WTC11 (cell line): Measurements from ENCODE around the gene PTPRK. TPM values are rescaled to one million over a fixed set of nuclear protein-coding genes. Genes with fewer than 3 reads are reported as not detected.

ENCODE experiments used
- ATAC-seq: fragments of 200-7000 bp; cut with Tn5 transposase; 2 replicates; pipeline ENCODE4 v1.10.0; 2021; ENCODE audit warnings: mild to moderate bottlenecking, moderate library complexity
- CTCF ChIA-PET: fragments of 300-600 bp; sonication (Branson Sonifier 250); formaldehyde crosslinking; loops from one replicate; lab custom pipeline; 2021; ENCODE audit warnings: antibody characterized with exemption; lab: Charles Lee
- POLR2A ChIA-PET: fragments of 350-600 bp; sonication (Branson Sonifier 250); formaldehyde crosslinking; loops from one replicate; lab custom pipeline; 2021; ENCODE audit warnings: antibody characterized with exemption; lab: Charles Lee
- DNase-seq: peaks from one replicate; pipeline ENCODE4 v3.0.0; 2021; ENCODE audit warnings: low spot score
- H3K27ac Mint-ChIP-seq: 2 replicates; pipeline ENCODE4 v1.8.0; 2021; ENCODE audit warnings: mixed read lengths
- H3K27me3 Mint-ChIP-seq: 2 replicates; pipeline ENCODE4 v1.8.0; 2021; ENCODE audit warnings: low read depth, mild to moderate bottlenecking, moderate library complexity, mixed read lengths
- H3K36me3 Mint-ChIP-seq: 2 replicates; pipeline ENCODE4 v1.8.0; 2021; ENCODE audit warnings: mixed read lengths
- H3K4me1 Mint-ChIP-seq: 2 replicates; pipeline ENCODE4 v1.8.0; 2022; ENCODE audit warnings: mixed read lengths
- H3K4me3 Mint-ChIP-seq: 2 replicates; pipeline ENCODE4 v1.8.0; 2021; ENCODE audit warnings: mild to moderate bottlenecking, moderate library complexity, mixed read lengths
- H3K9me3 Mint-ChIP-seq: 2 replicates; pipeline ENCODE4 v1.8.0; 2021; ENCODE audit warnings: mixed read lengths
- ARID4B ChIP-seq: sonication (generic); formaldehyde crosslinking; IDR thresholded peaks from 2 replicates; pipeline ENCODE4 v1.8.0; 2023; ENCODE audit warnings: missing genetic modification reagents, mild to moderate bottlenecking, borderline replicate concordance
- ATF3 ChIP-seq: sonication (generic); formaldehyde crosslinking; conservative IDR thresholded peaks from 2 replicates; pipeline ENCODE4 v1.8.1; 2022; ENCODE audit warnings: mild to moderate bottlenecking, missing genetic modification reagents
- ETV6 ChIP-seq: sonication (generic); formaldehyde crosslinking; IDR thresholded peaks from 2 replicates; pipeline ENCODE4 v1.8.1; 2022; ENCODE audit warnings: mild to moderate bottlenecking, missing genetic modification reagents
- MXD4 ChIP-seq: fragments of 250-450 bp; sonication (Bioruptor Pico); IDR thresholded peaks from 2 replicates; pipeline ENCODE4 v1.8.0; 2021; ENCODE audit warnings: mild to moderate bottlenecking, moderate library complexity, borderline replicate concordance
- NR1H2 ChIP-seq: sonication (generic); formaldehyde crosslinking; IDR thresholded peaks from 2 replicates; pipeline ENCODE4 v1.9.0; 2021; ENCODE audit warnings: mild to moderate bottlenecking, moderate library complexity, missing genetic modification reagents
- NR2C2 ChIP-seq: sonication (generic); formaldehyde crosslinking; IDR thresholded peaks from 2 replicates; pipeline ENCODE4 v1.8.0; 2022; ENCODE audit warnings: mild to moderate bottlenecking, missing genetic modification reagents
- TP53 ChIP-seq: sonication (generic); formaldehyde crosslinking; IDR thresholded peaks from 2 replicates; pipeline ENCODE4 v1.8.1; 2023; ENCODE audit warnings: mild to moderate bottlenecking, missing genetic modification reagents
- ZNF219 ChIP-seq: sonication (generic); formaldehyde crosslinking; IDR thresholded peaks from 2 replicates; pipeline ENCODE4 v1.8.0; 2023; ENCODE audit warnings: missing genetic modification reagents, mild to moderate bottlenecking, borderline replicate concordance
- ZNF232 ChIP-seq: sonication (generic); formaldehyde crosslinking; IDR thresholded peaks from 2 replicates; pipeline ENCODE4 v1.8.0; 2022; ENCODE audit warnings: mild to moderate bottlenecking, missing genetic modification reagents
- ZNF263 ChIP-seq: sonication (generic); formaldehyde crosslinking; IDR thresholded peaks from 2 replicates; pipeline ENCODE4 v1.8.1; 2022; ENCODE audit warnings: low read depth, mild to moderate bottlenecking, moderate library complexity, missing genetic modification reagents
- ZNF416 ChIP-seq: fragments of 250-450 bp; sonication (Bioruptor Pico); IDR thresholded peaks from 2 replicates; pipeline ENCODE4 v1.9.0; 2021; ENCODE audit warnings: mild to moderate bottlenecking, inconsistent platforms
- total RNA-seq: library from RNA; stranded (reverse); gene quantifications from 3 replicates; pipeline ENCODE4 v1.2.3, GENCODE V29; 2021
- TF ChIP-seq, protein P1 (sequence below): fragments of 250-450 bp; sonication (Bioruptor Pico); IDR thresholded peaks from 2 replicates; pipeline ENCODE4 v1.9.0; 2021; ENCODE audit warnings: mild to moderate bottlenecking
- TF ChIP-seq, protein P2 (sequence below): sonication (generic); formaldehyde crosslinking; IDR thresholded peaks from 2 replicates; pipeline ENCODE4 v1.8.1; 2023; ENCODE audit warnings: mild to moderate bottlenecking, missing genetic modification reagents
- TF ChIP-seq, protein P3 (sequence below): sonication (generic); formaldehyde crosslinking; IDR thresholded peaks from 2 replicates; pipeline ENCODE4 v1.8.0; 2022; ENCODE audit warnings: mild to moderate bottlenecking, missing genetic modification reagents
- TF ChIP-seq, protein P4 (sequence below): sonication (generic); formaldehyde crosslinking; IDR thresholded peaks from 2 replicates; pipeline ENCODE4 v1.8.1; 2023; ENCODE audit warnings: mild to moderate bottlenecking, missing genetic modification reagents
- TF ChIP-seq, protein P5 (sequence below): sonication (generic); formaldehyde crosslinking; IDR thresholded peaks from 2 replicates; pipeline ENCODE4 v1.8.0; 2022; ENCODE audit warnings: mild to moderate bottlenecking, missing genetic modification reagents

Gene PTPRK
- total RNA-seq, 1 experiment from 2014 or later: 44.8 TPM

- H3K27ac Mint-ChIP-seq: peak overlapping the region; percentile 61; the same call in 1 of the 2 replicates
- TF ChIP-seq, protein P1, sequence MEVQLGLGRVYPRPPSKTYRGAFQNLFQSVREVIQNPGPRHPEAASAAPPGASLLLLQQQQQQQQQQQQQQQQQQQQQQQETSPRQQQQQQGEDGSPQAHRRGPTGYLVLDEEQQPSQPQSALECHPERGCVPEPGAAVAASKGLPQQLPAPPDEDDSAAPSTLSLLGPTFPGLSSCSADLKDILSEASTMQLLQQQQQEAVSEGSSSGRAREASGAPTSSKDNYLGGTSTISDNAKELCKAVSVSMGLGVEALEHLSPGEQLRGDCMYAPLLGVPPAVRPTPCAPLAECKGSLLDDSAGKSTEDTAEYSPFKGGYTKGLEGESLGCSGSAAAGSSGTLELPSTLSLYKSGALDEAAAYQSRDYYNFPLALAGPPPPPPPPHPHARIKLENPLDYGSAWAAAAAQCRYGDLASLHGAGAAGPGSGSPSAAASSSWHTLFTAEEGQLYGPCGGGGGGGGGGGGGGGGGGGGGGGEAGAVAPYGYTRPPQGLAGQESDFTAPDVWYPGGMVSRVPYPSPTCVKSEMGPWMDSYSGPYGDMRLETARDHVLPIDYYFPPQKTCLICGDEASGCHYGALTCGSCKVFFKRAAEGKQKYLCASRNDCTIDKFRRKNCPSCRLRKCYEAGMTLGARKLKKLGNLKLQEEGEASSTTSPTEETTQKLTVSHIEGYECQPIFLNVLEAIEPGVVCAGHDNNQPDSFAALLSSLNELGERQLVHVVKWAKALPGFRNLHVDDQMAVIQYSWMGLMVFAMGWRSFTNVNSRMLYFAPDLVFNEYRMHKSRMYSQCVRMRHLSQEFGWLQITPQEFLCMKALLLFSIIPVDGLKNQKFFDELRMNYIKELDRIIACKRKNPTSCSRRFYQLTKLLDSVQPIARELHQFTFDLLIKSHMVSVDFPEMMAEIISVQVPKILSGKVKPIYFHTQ (CRISPR knock-in tag): no peak
- TF ChIP-seq, protein P2, sequence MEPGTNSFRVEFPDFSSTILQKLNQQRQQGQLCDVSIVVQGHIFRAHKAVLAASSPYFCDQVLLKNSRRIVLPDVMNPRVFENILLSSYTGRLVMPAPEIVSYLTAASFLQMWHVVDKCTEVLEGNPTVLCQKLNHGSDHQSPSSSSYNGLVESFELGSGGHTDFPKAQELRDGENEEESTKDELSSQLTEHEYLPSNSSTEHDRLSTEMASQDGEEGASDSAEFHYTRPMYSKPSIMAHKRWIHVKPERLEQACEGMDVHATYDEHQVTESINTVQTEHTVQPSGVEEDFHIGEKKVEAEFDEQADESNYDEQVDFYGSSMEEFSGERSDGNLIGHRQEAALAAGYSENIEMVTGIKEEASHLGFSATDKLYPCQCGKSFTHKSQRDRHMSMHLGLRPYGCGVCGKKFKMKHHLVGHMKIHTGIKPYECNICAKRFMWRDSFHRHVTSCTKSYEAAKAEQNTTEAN (CRISPR knock-in tag): no peak
- no peak for TF ChIP-seq NR2C2 (CRISPR knock-in tag)
- ChIA-PET POLR2A (interaction anchor here (0.6 kb wide), 1 partner anchor 45 kb away, joined by 3 read pairs; no protein-coding TSS in a partner anchor), CTCF (interaction anchor here (1.5 kb wide), 1 partner anchor 11 kb away, joined by 8 read pairs; no protein-coding TSS in a partner anchor)
- ATAC-seq: peak; percentile 56
- no peaks in the 10 kb centered on the region for H3K9me3 Mint-ChIP-seq
- no peaks in the 10 kb centered on the region for H3K36me3 Mint-ChIP-seq
- H3K4me3 Mint-ChIP-seq: peak overlapping the region; percentile 16; the same call in 1 of the 2 replicates
- DNase-seq: no peak
- H3K27me3 Mint-ChIP-seq: no peaks in the 10 kb centered on the region
- H3K4me1 Mint-ChIP-seq: peaks cover 54% of the 10 kb centered on the region
These were observed 22.2 kb downstream of the PTPRK start for GRCh38 chr6:128498234-128498633.

DNA sequence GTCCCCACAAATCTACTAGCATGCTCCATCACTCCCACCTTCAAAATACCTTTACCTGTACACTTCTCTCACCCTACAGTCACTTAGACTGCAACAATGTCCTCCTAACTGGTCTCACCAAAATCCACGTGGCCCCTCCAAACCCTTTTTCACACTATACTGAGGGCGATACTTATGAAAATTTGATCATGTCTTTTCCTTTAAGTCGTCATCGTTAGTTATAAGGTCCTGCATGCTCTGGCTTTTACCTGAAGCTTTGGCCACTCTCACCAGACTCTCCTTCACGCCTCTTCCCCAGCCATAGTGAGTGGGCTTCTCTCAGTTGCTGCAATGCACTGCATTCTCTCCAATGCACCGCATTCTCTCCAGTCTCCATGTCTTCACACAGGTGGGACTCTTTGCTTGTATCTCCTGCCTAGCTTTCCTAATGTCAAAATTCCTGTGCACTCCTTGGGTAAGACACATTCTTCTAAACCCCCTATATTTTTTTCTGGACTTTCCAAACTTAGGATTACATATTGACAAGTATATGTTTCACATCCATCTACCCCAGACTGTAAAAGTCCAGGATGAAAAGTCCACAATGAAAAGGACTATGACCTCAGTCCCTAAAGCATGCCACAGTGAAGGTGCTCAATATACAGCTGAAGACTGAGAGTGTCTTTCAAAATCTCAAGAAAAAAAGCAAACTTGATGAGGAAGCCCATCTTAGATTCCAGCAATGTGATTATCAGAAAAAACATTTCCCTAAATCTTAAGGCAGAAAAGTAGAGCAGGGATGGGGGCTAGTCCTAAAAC lies 24.7 kb downstream of the PTPRK start:
- Mint-ChIP-seq H3K9me3 (no peaks in the 10 kb centered on the region), H3K27me3 (no peaks in the 10 kb centered on the region), H3K27ac (no peak overlapping the region), H3K36me3 (no peaks in the 10 kb centered on the region), H3K4me1 (peaks cover 74% of the 10 kb centered on the region), H3K4me3 (no peak overlapping the region)
- TF ChIP-seq, protein P3, sequence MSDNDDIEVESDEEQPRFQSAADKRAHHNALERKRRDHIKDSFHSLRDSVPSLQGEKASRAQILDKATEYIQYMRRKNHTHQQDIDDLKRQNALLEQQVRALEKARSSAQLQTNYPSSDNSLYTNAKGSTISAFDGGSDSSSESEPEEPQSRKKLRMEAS (CRISPR knock-in tag): no peak
- TF ChIP-seq, protein P2 (CRISPR knock-in tag): no peak
- TF ChIP-seq ZNF416: no peak
- no peak for TF ChIP-seq ZNF232 (CRISPR knock-in tag)
- TF ChIP-seq, protein P4, sequence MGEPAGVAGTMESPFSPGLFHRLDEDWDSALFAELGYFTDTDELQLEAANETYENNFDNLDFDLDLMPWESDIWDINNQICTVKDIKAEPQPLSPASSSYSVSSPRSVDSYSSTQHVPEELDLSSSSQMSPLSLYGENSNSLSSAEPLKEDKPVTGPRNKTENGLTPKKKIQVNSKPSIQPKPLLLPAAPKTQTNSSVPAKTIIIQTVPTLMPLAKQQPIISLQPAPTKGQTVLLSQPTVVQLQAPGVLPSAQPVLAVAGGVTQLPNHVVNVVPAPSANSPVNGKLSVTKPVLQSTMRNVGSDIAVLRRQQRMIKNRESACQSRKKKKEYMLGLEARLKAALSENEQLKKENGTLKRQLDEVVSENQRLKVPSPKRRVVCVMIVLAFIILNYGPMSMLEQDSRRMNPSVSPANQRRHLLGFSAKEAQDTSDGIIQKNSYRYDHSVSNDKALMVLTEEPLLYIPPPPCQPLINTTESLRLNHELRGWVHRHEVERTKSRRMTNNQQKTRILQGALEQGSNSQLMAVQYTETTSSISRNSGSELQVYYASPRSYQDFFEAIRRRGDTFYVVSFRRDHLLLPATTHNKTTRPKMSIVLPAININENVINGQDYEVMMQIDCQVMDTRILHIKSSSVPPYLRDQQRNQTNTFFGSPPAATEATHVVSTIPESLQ (CRISPR knock-in tag): no peak
- no peak for TF ChIP-seq ETV6
- TF ChIP-seq ZNF263 (CRISPR knock-in tag): no peak
- no peak for TF ChIP-seq TP53 (CRISPR knock-in tag)
- TF ChIP-seq ATF3: no peak
- TF ChIP-seq ZNF219 (CRISPR knock-in tag): no peak
- no peak for TF ChIP-seq NR1H2 (CRISPR knock-in tag)
- TF ChIP-seq, protein P5, sequence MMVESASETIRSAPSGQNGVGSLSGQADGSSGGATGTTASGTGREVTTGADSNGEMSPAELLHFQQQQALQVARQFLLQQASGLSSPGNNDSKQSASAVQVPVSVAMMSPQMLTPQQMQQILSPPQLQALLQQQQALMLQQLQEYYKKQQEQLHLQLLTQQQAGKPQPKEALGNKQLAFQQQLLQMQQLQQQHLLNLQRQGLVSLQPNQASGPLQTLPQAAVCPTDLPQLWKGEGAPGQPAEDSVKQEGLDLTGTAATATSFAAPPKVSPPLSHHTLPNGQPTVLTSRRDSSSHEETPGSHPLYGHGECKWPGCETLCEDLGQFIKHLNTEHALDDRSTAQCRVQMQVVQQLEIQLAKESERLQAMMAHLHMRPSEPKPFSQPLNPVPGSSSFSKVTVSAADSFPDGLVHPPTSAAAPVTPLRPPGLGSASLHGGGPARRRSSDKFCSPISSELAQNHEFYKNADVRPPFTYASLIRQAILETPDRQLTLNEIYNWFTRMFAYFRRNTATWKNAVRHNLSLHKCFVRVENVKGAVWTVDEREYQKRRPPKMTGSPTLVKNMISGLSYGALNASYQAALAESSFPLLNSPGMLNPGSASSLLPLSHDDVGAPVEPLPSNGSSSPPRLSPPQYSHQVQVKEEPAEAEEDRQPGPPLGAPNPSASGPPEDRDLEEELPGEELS (CRISPR knock-in tag): no peak
- TF ChIP-seq ARID4B (CRISPR knock-in tag): no peak
- TF ChIP-seq MXD4 (CRISPR knock-in tag): no peak
- CTCF ChIA-PET: no interaction called here
- DNase-seq (no peak), ATAC-seq (no peak; the same call in 1 of the 2 replicates)
- POLR2A ChIA-PET: no interaction called here
